Measurements from ENCODE around the gene PSMD5.

Gene PSMD5

GRCh38 chr9:120787933-120788332 lies 54.8 kb downstream of the PSMD5 start:
- Histone ChIP-seq H3K9me3 (no peaks in the 10 kb centered on the region), H3K27me3 (no peaks in the 10 kb centered on the region), H3K4me2 (no peak overlapping the region), H3K4me1 (peaks cover 20% of the 10 kb centered on the region), H3K4me3 (no peak overlapping the region), H4K20me1 (peaks cover 58% of the 10 kb centered on the region), H3K36me3 (peaks cover 59% of the 10 kb centered on the region), H3K9ac (no peak overlapping the region), H3K27ac (no peak overlapping the region)
- no peak for TF ChIP-seq Cebpa-rat (IDR thresholded peaks at IDR 0.05)

- Histone ChIP-seq H3K9me3 (0 out of 2 replicates have a peak, but pooled peaks cover 5% of the 10 kb centered on the region), H3K9ac (no peak overlapping the region), H3K4me1 (no peaks in the 10 kb centered on the region; the same call in 1 of the 2 replicates), H4K20me1 (peaks cover 58% of the 10 kb centered on the region), H3K4me3 (no peak overlapping the region), H3K36me3 (peaks cover 94% of the 10 kb centered on the region), H3K27ac (no peak overlapping the region), H3K27me3 (no peaks in the 10 kb centered on the region), H3K4me2 (no peak overlapping the region)
- TF ChIP-seq Cebpa-rat (IDR thresholded peaks at IDR 0.05): no peak
Measured at GRCh38 chr9:120783602-120784047, 59.1 kb downstream of the PSMD5 start.

- Histone ChIP-seq H3K27me3 (no peaks in the 10 kb centered on the region), H3K36me3 (peaks cover 94% of the 10 kb centered on the region), H4K20me1 (peaks cover 40% of the 10 kb centered on the region), H3K27ac (no peak overlapping the region), H3K4me2 (no peak overlapping the region), H3K4me1 (no peaks in the 10 kb centered on the region), H3K9ac (no peak overlapping the region), H3K4me3 (no peak overlapping the region), H3K9me3 (0 out of 2 replicates have a peak, but pooled peaks cover 5% of the 10 kb centered on the region)
- no peak for TF ChIP-seq Cebpa-rat (IDR thresholded peaks at IDR 0.05)
Measured at GRCh38 chr9:120781236-120781635, 61.5 kb downstream of the PSMD5 start.

- H3K4me1 ChIP-seq: no peaks in the 10 kb centered on the region
- no peak overlapping the region for H3K4me2 ChIP-seq
- H3K9ac ChIP-seq: no peak overlapping the region
- peaks cover 93% of the 10 kb centered on the region for H3K36me3 ChIP-seq
- peaks cover 32% of the 10 kb centered on the region; the same call in 1 of the 2 replicates for H4K20me1 ChIP-seq
- H3K27ac ChIP-seq: no peak overlapping the region
- TF ChIP-seq Cebpa-rat (IDR thresholded peaks at IDR 0.05): no peak
- no peak overlapping the region for H3K4me3 ChIP-seq
- no peaks in the 10 kb centered on the region for H3K27me3 ChIP-seq
- H3K9me3 ChIP-seq: 0 out of 2 replicates have a peak, but pooled peaks cover 5% of the 10 kb centered on the region
Measured at GRCh38 chr9:120780367-120780766, 62.4 kb downstream of the PSMD5 start.

- no peaks in the 10 kb centered on the region for H3K27me3 ChIP-seq
- H4K20me1 ChIP-seq: peaks cover 26% of the 10 kb centered on the region; the same call in 1 of the 2 replicates
- H3K9me3 ChIP-seq: 0 out of 2 replicates have a peak, but pooled peaks cover 5% of the 10 kb centered on the region
- peaks cover 93% of the 10 kb centered on the region for H3K36me3 ChIP-seq
- H3K9ac ChIP-seq: no peak overlapping the region
- no peak for TF ChIP-seq Cebpa-rat (IDR thresholded peaks at IDR 0.05)
- H3K4me3 ChIP-seq: no peak overlapping the region
- H3K4me1 ChIP-seq: no peaks in the 10 kb centered on the region
- H3K4me2 ChIP-seq: no peak overlapping the region
- no peak overlapping the region for H3K27ac ChIP-seq
Measured at GRCh38 chr9:120779227-120779626, 63.5 kb downstream of the PSMD5 start.

GRCh38 chr9:120778758-120779157 lies 64.0 kb downstream of the PSMD5 start:
- H3K27me3 ChIP-seq: no peaks in the 10 kb centered on the region
- no peaks in the 10 kb centered on the region for H3K4me1 ChIP-seq
- peaks cover 93% of the 10 kb centered on the region for H3K36me3 ChIP-seq

GRCh38 chr9:120777229-120777628 lies 65.5 kb downstream of the PSMD5 start:
- Histone ChIP-seq H3K36me3 (peaks cover 98% of the 10 kb centered on the region), H3K4me2 (no peak overlapping the region), H3K9ac (no peak overlapping the region), H3K27ac (no peak overlapping the region), H4K20me1 (peaks cover 21% of the 10 kb centered on the region; the same call in 1 of the 2 replicates), H3K27me3 (no peaks in the 10 kb centered on the region), H3K4me1 (no peaks in the 10 kb centered on the region), H3K9me3 (0 out of 2 replicates have a peak, but pooled peaks cover 3% of the 10 kb centered on the region), H3K4me3 (no peak overlapping the region)
- no peak for TF ChIP-seq Cebpa-rat (IDR thresholded peaks at IDR 0.05)

More at GRCh38 chr9:120778758-120779157, 64.0 kb downstream of the PSMD5 start:
- TF ChIP-seq Cebpa-rat (IDR thresholded peaks at IDR 0.05): no peak
- Histone ChIP-seq H4K20me1 (peaks cover 26% of the 10 kb centered on the region; the same call in 1 of the 2 replicates), H3K27ac (no peak overlapping the region), H3K4me3 (no peak overlapping the region), H3K9ac (no peak overlapping the region), H3K4me2 (no peak overlapping the region), H3K9me3 (0 out of 2 replicates have a peak, but pooled peaks cover 5% of the 10 kb centered on the region)

- Histone ChIP-seq H3K4me1 (no peaks in the 10 kb centered on the region), H3K27me3 (no peaks in the 10 kb centered on the region), H3K9me3 (no peaks in the 10 kb centered on the region), H4K20me1 (peaks cover 18% of the 10 kb centered on the region; the same call in 1 of the 2 replicates), H3K4me2 (no peak overlapping the region), H3K9ac (no peak overlapping the region), H3K36me3 (peaks cover 98% of the 10 kb centered on the region), H3K27ac (no peak overlapping the region), H3K4me3 (no peak overlapping the region)
- no peak for TF ChIP-seq Cebpa-rat (IDR thresholded peaks at IDR 0.05)
Measured at GRCh38 chr9:120776788-120777187, 65.9 kb downstream of the PSMD5 start.

GRCh38 chr9:120775859-120776258 lies 66.9 kb downstream of the PSMD5 start:
- Histone ChIP-seq H3K27me3 (no peaks in the 10 kb centered on the region), H3K4me3 (no peak overlapping the region), H4K20me1 (peaks cover 18% of the 10 kb centered on the region; the same call in 1 of the 2 replicates), H3K27ac (no peak overlapping the region), H3K4me1 (no peaks in the 10 kb centered on the region), H3K4me2 (no peak overlapping the region), H3K9ac (no peak overlapping the region), H3K9me3 (no peaks in the 10 kb centered on the region), H3K36me3 (peaks cover 98% of the 10 kb centered on the region)
- TF ChIP-seq Cebpa-rat (IDR thresholded peaks at IDR 0.05): no peak

GRCh38 chr9:120774719-120775118 lies 68.0 kb downstream of the PSMD5 start:
- Histone ChIP-seq H3K9ac (no peak overlapping the region), H3K4me2 (no peak overlapping the region), H3K27ac (no peak overlapping the region), H3K4me3 (no peak overlapping the region), H4K20me1 (peaks cover 15% of the 10 kb centered on the region; the same call in 1 of the 2 replicates), H3K9me3 (no peaks in the 10 kb centered on the region), H3K36me3 (peaks cover 98% of the 10 kb centered on the region), H3K4me1 (no peaks in the 10 kb centered on the region), H3K27me3 (no peaks in the 10 kb centered on the region)
- TF ChIP-seq Cebpa-rat (IDR thresholded peaks at IDR 0.05): no peak
